ENCODE data around the gene CLIC2.

DNA sequence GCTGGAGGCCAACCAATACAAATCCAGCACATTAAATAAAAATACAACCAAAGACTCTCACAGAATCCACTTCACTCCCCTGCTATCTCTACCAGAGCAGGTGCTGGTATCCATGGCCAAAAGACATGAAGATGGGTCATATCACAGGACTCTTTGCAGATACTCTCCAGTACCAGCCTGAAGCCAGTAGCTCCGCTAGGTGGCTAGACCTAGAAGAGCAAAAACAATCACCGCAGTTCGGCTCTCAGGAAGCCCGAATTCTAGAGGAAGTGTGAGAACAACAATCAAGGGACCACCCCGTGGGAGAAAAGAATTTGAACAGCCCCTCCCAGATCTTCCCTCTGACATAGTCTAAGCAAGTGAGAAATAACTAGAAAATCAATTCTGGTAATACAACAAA, 20.2 kb downstream of the CLIC2 start:
- no peak for TF ChIP-seq EZH2 (IDR thresholded peaks at IDR 0.05; ENCODE audit: borderline replicate concordance, low read depth, low read length, poor library complexity, severe bottlenecking)
- TF ChIP-seq, protein P1, sequence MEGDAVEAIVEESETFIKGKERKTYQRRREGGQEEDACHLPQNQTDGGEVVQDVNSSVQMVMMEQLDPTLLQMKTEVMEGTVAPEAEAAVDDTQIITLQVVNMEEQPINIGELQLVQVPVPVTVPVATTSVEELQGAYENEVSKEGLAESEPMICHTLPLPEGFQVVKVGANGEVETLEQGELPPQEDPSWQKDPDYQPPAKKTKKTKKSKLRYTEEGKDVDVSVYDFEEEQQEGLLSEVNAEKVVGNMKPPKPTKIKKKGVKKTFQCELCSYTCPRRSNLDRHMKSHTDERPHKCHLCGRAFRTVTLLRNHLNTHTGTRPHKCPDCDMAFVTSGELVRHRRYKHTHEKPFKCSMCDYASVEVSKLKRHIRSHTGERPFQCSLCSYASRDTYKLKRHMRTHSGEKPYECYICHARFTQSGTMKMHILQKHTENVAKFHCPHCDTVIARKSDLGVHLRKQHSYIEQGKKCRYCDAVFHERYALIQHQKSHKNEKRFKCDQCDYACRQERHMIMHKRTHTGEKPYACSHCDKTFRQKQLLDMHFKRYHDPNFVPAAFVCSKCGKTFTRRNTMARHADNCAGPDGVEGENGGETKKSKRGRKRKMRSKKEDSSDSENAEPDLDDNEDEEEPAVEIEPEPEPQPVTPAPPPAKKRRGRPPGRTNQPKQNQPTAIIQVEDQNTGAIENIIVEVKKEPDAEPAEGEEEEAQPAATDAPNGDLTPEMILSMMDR (conservative IDR thresholded peaks at IDR 0.05; ENCODE audit: low read depth, low read length) = no peak

Data from A673 (cell line).